Measurements from ENCODE around the gene MYO5B.

MYO5B gene

GRCh38 chr18:49878567-49879270, 316.2 kb downstream of the MYO5B start:
- Mint-ChIP-seq H3K4me1 (no peaks in the 10 kb centered on the region), H3K4me3 (no peak overlapping the region), H3K27ac (ENCODE audit: low read depth) (no peak overlapping the region), H3K9me3 (no peaks in the 10 kb centered on the region), H3K27me3 (peaks cover 69% of the 10 kb centered on the region), H3K36me3 (ENCODE audit: insufficient read depth) (no peaks in the 10 kb centered on the region)
- DNase-seq (ENCODE audit: low spot score in 2 of 2) (no peak), ATAC-seq (replicated peaks; ENCODE audit: extremely low read depth, poor library complexity, severe bottlenecking) (no peak)

- DNase-seq (ENCODE audit: low spot score in 2 of 2) (no peak), ATAC-seq (replicated peaks; ENCODE audit: extremely low read depth, poor library complexity, severe bottlenecking) (no peak)
- no peaks in the 10 kb centered on the region for H3K9me3 Mint-ChIP-seq
Observed at GRCh38 chr18:49878015-49878414, 316.9 kb downstream of the MYO5B start.

GRCh38 chr18:49876536-49876935, 318.4 kb downstream of the MYO5B start:
- Mint-ChIP-seq H3K36me3 (ENCODE audit: insufficient read depth) (no peaks in the 10 kb centered on the region), H3K9me3 (no peaks in the 10 kb centered on the region), H3K27me3 (peaks cover 51% of the 10 kb centered on the region), H3K4me3 (no peak overlapping the region), H3K4me1 (no peaks in the 10 kb centered on the region), H3K27ac (ENCODE audit: low read depth) (no peak overlapping the region)
- no peak for DNase-seq (ENCODE audit: low spot score in 2 of 2)
- ATAC-seq (replicated peaks; ENCODE audit: extremely low read depth, poor library complexity, severe bottlenecking): no peak

More at GRCh38 chr18:49878015-49878414, 316.9 kb downstream of the MYO5B start:
- Mint-ChIP-seq H3K36me3 (ENCODE audit: insufficient read depth) (no peaks in the 10 kb centered on the region), H3K27ac (ENCODE audit: low read depth) (no peak overlapping the region), H3K27me3 (peaks cover 65% of the 10 kb centered on the region), H3K4me3 (no peak overlapping the region), H3K4me1 (no peaks in the 10 kb centered on the region)

- DNase-seq (ENCODE audit: low spot score in 2 of 2) (no peak), ATAC-seq (replicated peaks; ENCODE audit: extremely low read depth, poor library complexity, severe bottlenecking) (no peak)
- H3K36me3 Mint-ChIP-seq (ENCODE audit: insufficient read depth): no peaks in the 10 kb centered on the region
- no peak overlapping the region for H3K4me3 Mint-ChIP-seq
- no peak overlapping the region for H3K27ac Mint-ChIP-seq (ENCODE audit: low read depth)
- H3K4me1 Mint-ChIP-seq: no peaks in the 10 kb centered on the region
- H3K9me3 Mint-ChIP-seq: no peaks in the 10 kb centered on the region
- peaks cover 43% of the 10 kb centered on the region for H3K27me3 Mint-ChIP-seq
Observed at GRCh38 chr18:49875783-49876182, 319.2 kb downstream of the MYO5B start.

GRCh38 chr18:49875155-49875554, 319.8 kb downstream of the MYO5B start:
- ATAC-seq (replicated peaks; ENCODE audit: extremely low read depth, poor library complexity, severe bottlenecking): no peak
- peaks cover 37% of the 10 kb centered on the region for H3K27me3 Mint-ChIP-seq
- DNase-seq (ENCODE audit: low spot score in 2 of 2): no peak
- no peak overlapping the region for H3K27ac Mint-ChIP-seq (ENCODE audit: low read depth)
- H3K4me1 Mint-ChIP-seq: no peaks in the 10 kb centered on the region
- H3K36me3 Mint-ChIP-seq (ENCODE audit: insufficient read depth): no peaks in the 10 kb centered on the region
- no peaks in the 10 kb centered on the region for H3K9me3 Mint-ChIP-seq
- no peak overlapping the region for H3K4me3 Mint-ChIP-seq

GRCh38 chr18:49874238-49874637, 320.7 kb downstream of the MYO5B start:
- Mint-ChIP-seq H3K27ac (ENCODE audit: low read depth) (no peak overlapping the region), H3K27me3 (peaks cover 28% of the 10 kb centered on the region), H3K9me3 (no peaks in the 10 kb centered on the region), H3K4me1 (no peaks in the 10 kb centered on the region), H3K4me3 (no peak overlapping the region), H3K36me3 (ENCODE audit: insufficient read depth) (no peaks in the 10 kb centered on the region)
- no peak for ATAC-seq (replicated peaks; ENCODE audit: extremely low read depth, poor library complexity, severe bottlenecking)
- no peak for DNase-seq (ENCODE audit: low spot score in 2 of 2)

- ATAC-seq (replicated peaks; ENCODE audit: extremely low read depth, poor library complexity, severe bottlenecking): no peak
- Mint-ChIP-seq H3K27ac (ENCODE audit: low read depth) (no peak overlapping the region), H3K9me3 (no peaks in the 10 kb centered on the region), H3K4me1 (no peaks in the 10 kb centered on the region), H3K4me3 (no peak overlapping the region), H3K27me3 (peaks cover 22% of the 10 kb centered on the region), H3K36me3 (ENCODE audit: insufficient read depth) (no peaks in the 10 kb centered on the region)
- no peak for DNase-seq (ENCODE audit: low spot score in 2 of 2)
Observed at GRCh38 chr18:49869354-49869753, 325.6 kb downstream of the MYO5B start.

- no peak for ATAC-seq (replicated peaks; ENCODE audit: extremely low read depth, poor library complexity, severe bottlenecking)
- no peak overlapping the region for H3K27ac Mint-ChIP-seq (ENCODE audit: low read depth)
- no peaks in the 10 kb centered on the region for H3K9me3 Mint-ChIP-seq
- DNase-seq (ENCODE audit: low spot score in 2 of 2): no peak
- no peak overlapping the region for H3K4me3 Mint-ChIP-seq
- no peaks in the 10 kb centered on the region for H3K4me1 Mint-ChIP-seq
- peaks cover 26% of the 10 kb centered on the region for H3K27me3 Mint-ChIP-seq
- no peaks in the 10 kb centered on the region for H3K36me3 Mint-ChIP-seq (ENCODE audit: insufficient read depth)
Observed at GRCh38 chr18:49866680-49867079, 328.3 kb downstream of the MYO5B start.

- DNase-seq (ENCODE audit: low spot score in 2 of 2) (no peak), ATAC-seq (replicated peaks; ENCODE audit: extremely low read depth, poor library complexity, severe bottlenecking) (no peak)
- H3K36me3 Mint-ChIP-seq (ENCODE audit: insufficient read depth): no peaks in the 10 kb centered on the region
- no peak overlapping the region for H3K4me3 Mint-ChIP-seq
- no peaks in the 10 kb centered on the region for H3K9me3 Mint-ChIP-seq
- no peak overlapping the region for H3K27ac Mint-ChIP-seq (ENCODE audit: low read depth)
- H3K4me1 Mint-ChIP-seq: no peaks in the 10 kb centered on the region
- peaks cover 26% of the 10 kb centered on the region for H3K27me3 Mint-ChIP-seq
Observed at GRCh38 chr18:49865401-49865800, 329.5 kb downstream of the MYO5B start.

- H3K36me3 Mint-ChIP-seq (ENCODE audit: insufficient read depth): no peaks in the 10 kb centered on the region
- H3K9me3 Mint-ChIP-seq: no peaks in the 10 kb centered on the region
- H3K27me3 Mint-ChIP-seq: peaks cover 26% of the 10 kb centered on the region
- no peak overlapping the region for H3K27ac Mint-ChIP-seq (ENCODE audit: low read depth)
- no peak for ATAC-seq (replicated peaks; ENCODE audit: extremely low read depth, poor library complexity, severe bottlenecking)
- H3K4me3 Mint-ChIP-seq: no peak overlapping the region
- H3K4me1 Mint-ChIP-seq: no peaks in the 10 kb centered on the region
- DNase-seq (ENCODE audit: low spot score in 2 of 2): no peak
Observed at GRCh38 chr18:49863769-49864621, 331.0 kb downstream of the MYO5B start.

GRCh38 chr18:49862656-49863385, 332.1 kb downstream of the MYO5B start:
- peaks cover 26% of the 10 kb centered on the region for H3K27me3 Mint-ChIP-seq
- no peaks in the 10 kb centered on the region for H3K9me3 Mint-ChIP-seq
- DNase-seq (ENCODE audit: low spot score in 2 of 2) (no peak), ATAC-seq (replicated peaks; ENCODE audit: extremely low read depth, poor library complexity, severe bottlenecking) (no peak)
- H3K27ac Mint-ChIP-seq (ENCODE audit: low read depth): no peak overlapping the region
- no peaks in the 10 kb centered on the region for H3K4me1 Mint-ChIP-seq
- no peaks in the 10 kb centered on the region for H3K36me3 Mint-ChIP-seq (ENCODE audit: insufficient read depth)
- no peak overlapping the region for H3K4me3 Mint-ChIP-seq

GRCh38 chr18:49861659-49862058, 333.3 kb downstream of the MYO5B start:
- DNase-seq (ENCODE audit: low spot score in 2 of 2) (no peak), ATAC-seq (replicated peaks; ENCODE audit: extremely low read depth, poor library complexity, severe bottlenecking) (no peak)
- Mint-ChIP-seq H3K36me3 (ENCODE audit: insufficient read depth) (no peaks in the 10 kb centered on the region), H3K4me1 (no peaks in the 10 kb centered on the region), H3K27ac (ENCODE audit: low read depth) (no peak overlapping the region), H3K4me3 (no peak overlapping the region), H3K27me3 (peaks cover 18% of the 10 kb centered on the region), H3K9me3 (no peaks in the 10 kb centered on the region)
